A549 treated with Hydrocortisone at 1 μM for 4 hours (cell line): Measurements from ENCODE around the gene SRY. TPM values are rescaled to one million over a fixed set of nuclear protein-coding genes. Genes with fewer than 3 reads are reported as not detected.

ENCODE experiments used
- total RNA-seq: library from RNA; stranded (reverse); fragments of 200-300 nt; extraction: Qiagen RNA extraction; gene quantifications from 5 replicates; pipeline ENCODE4 v1.2.3, GENCODE V29; 2022

SRY gene
- total RNA-seq, result not detected in 5 replicates

GRCh38 chrY:2787600-2787999, at the start of gene SRY:
SRY (minus strand) TSS chrY:2787682; CDS start chrY:2787603, 79 bp downstream.

Other genes with a start within 250 kb of the SRY start
- 235 to 303 TPM (median 299 TPM) in 5 replicates for gene RPS4Y1, start 53.9 kb upstream of the SRY start, total RNA-seq
- 3.0 to 5.0 TPM (median 4.1 TPM) in 5 replicates for gene ZFY, start 147.7 kb upstream of the SRY start, total RNA-seq